ENCODE measurements around the gene PRRC2A. TPM values are rescaled to one million over a fixed set of nuclear protein-coding genes. Genes with fewer than 3 reads are reported as not detected.

PRRC2A gene
- total and polyA plus RNA-seq, 10 donors, result 84.1 to 198 (median 155) TPM

DNA sequence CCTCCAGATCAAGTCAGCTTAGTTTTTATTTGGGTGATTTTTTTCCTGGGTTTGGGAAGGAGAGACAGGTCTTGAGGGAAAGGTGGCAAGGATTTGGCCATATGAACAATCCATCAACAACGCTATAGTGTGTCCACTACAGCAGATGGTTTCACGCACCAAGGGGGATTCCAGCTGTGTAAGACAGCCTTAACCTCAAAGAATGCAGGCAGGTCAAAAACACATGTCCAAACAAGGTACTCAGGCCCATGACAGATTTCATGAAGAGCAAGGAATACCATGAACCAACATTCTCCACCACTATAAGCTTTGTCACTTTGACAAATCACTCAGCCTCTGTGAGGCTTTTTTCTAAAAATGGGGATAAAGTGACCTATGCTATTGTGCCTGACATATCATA is 3.5 kb upstream of the PRRC2A start:
- TF ChIP-seq POLR2AphosphoS5 (IDR thresholded peaks at IDR 0.05) (no peak), POLR2A (IDR thresholded peaks at IDR 0.05) (no peak)
- TF ChIP-seq, protein P1, sequence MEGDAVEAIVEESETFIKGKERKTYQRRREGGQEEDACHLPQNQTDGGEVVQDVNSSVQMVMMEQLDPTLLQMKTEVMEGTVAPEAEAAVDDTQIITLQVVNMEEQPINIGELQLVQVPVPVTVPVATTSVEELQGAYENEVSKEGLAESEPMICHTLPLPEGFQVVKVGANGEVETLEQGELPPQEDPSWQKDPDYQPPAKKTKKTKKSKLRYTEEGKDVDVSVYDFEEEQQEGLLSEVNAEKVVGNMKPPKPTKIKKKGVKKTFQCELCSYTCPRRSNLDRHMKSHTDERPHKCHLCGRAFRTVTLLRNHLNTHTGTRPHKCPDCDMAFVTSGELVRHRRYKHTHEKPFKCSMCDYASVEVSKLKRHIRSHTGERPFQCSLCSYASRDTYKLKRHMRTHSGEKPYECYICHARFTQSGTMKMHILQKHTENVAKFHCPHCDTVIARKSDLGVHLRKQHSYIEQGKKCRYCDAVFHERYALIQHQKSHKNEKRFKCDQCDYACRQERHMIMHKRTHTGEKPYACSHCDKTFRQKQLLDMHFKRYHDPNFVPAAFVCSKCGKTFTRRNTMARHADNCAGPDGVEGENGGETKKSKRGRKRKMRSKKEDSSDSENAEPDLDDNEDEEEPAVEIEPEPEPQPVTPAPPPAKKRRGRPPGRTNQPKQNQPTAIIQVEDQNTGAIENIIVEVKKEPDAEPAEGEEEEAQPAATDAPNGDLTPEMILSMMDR (IDR thresholded peaks at IDR 0.05 in 8 of 11, conservative IDR thresholded peaks at IDR 0.05 in 3 of 11), result no peak
- Histone ChIP-seq H3K4me1 (peaks cover 4 to 64% (median 42%) of the 10 kb centered on the region in 6 donors), H3K9me3 (no peaks in the 10 kb centered on the region), H3K27me3 (replicated peaks in 1 of 7) (no peaks in the 10 kb centered on the region), H3K36me3 (no peaks in the 10 kb centered on the region), H3K4me3 (peak overlapping the region in 2 of 8 donors; percentile 42 to 67), H3K27ac (peak overlapping the region in 3 of 8 donors; percentile 87 to 89 (median 88))
- WGBS, 5 donors, result 77 to 86% (median 80%) methylated on average over 2 of the region's 2 CpGs
- intact Hi-C loops (cut with DNase I; ENCODE audit: low total_unique reads), result no loop called here
- no peak for DNase-seq

DNA sequence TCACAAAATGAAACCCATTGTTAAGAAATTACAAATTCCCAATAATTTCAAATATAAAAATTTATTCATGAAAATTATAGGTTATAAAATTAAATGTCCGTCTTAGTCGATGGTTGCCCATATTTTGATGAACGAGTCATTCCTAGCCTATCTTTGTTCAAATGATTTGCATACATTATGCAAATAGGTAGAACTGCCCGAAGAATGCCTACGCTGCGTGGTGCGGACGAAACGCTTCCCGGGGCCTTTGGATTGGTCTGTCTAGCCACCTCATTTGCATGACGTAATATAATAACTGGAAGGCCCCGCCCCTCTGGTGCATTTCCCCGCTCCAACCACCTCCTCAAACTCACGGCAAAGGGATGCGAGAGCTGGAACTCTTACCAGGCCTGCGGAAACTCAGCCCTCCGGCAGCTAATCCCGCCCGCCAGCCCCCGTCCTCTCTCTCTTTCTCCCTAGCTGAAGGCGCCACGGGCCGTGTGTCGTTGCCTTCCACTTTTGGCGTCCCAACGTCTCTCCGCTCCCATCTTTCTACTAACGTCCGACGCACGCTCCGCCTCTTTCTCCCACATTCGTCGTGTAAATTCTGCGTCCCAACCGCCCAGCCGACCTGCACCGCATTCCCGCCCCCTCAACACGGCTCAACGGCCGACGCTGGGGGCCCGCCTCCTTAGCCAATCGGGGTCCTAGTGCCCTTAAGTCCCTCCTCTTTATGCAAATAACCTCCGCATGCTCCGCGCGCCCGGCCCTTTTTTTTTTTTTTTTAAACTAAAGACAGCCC is 520 bp upstream of the PRRC2A start:
- TF ChIP-seq POLR2AphosphoS5 (IDR thresholded peaks at IDR 0.05) (peak; percentile 95 to 96 (median 96)), POLR2A (IDR thresholded peaks at IDR 0.05) (peak in 2 of 3 donors; percentile 84 to 89)
- TF ChIP-seq, protein P1 (IDR thresholded peaks at IDR 0.05 in 8 of 11, conservative IDR thresholded peaks at IDR 0.05 in 3 of 11), result peak in 3 of 11 experiments; percentile 12 to 21 (median 13)
- intact Hi-C loops (cut with DNase I; ENCODE audit: low total_unique reads), result no loop called here
- DNase-seq, result peak; percentile 99
- 0 to 1% (median 1%) methylated on average over 50 of the region's 50 CpGs for WGBS, 5 donors
- Histone ChIP-seq H3K27ac (peak overlapping the region; percentile 97 to 100 (median 98)), H3K36me3 (peaks cover under 1 to 29% (median 18%) of the 10 kb centered on the region in 6 donors), H3K4me1 (peaks cover 14 to 63% (median 42%) of the 10 kb centered on the region in 6 donors), H3K27me3 (replicated peaks in 1 of 7) (no peaks in the 10 kb centered on the region), H3K9me3 (no peaks in the 10 kb centered on the region), H3K4me3 (peak overlapping the region; percentile 44 to 89 (median 76))

DNA sequence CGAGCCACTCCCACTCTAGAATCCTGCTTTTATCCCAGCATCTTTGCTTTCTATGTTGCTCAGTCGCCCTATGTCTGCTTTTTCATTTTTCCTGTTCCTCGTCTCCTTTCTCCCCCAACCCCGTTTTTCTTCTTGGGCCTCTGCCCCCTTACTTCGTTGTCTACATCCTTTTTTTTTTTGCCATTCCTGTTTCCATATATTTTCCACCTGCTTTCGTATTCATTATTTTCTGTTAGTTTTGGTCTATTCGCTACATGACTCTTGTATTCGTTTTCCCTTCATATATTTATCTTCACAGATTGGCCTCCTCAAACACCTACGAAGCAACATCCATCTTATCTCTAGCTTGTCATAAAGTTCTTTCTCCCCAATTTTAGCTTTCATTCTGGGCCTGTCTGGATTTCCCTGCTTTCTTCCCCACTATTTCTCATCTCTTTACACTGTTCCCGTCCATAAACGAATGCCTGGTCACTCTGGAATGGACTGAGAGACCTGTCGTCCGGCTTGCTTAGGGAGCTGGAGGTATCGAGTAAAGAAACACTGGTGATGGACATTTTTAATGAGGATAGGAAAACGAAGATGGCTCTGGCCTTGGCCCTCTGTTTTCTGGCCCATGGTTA is 915 bp downstream of the PRRC2A start:
- H3K4me1 ChIP-seq, result peaks cover 14 to 48% (median 30%) of the 10 kb centered on the region in 6 donors
- intact Hi-C loops (cut with DNase I; ENCODE audit: low total_unique reads), result no loop called here

More for the DNA sequence above, 915 bp downstream of the PRRC2A start:
- Histone ChIP-seq H3K9me3 (no peaks in the 10 kb centered on the region), H3K27ac (peak overlapping the region; percentile 97 to 100 (median 98)), H3K36me3 (peaks cover 7 to 44% (median 32%) of the 10 kb centered on the region in 6 donors), H3K27me3 (replicated peaks in 1 of 7) (no peaks in the 10 kb centered on the region), H3K4me3 (peak overlapping the region; percentile 57 to 89 (median 76))
- TF ChIP-seq POLR2AphosphoS5 (IDR thresholded peaks at IDR 0.05) (no peak), POLR2A (IDR thresholded peaks at IDR 0.05) (no peak)
- TF ChIP-seq, protein P1 (IDR thresholded peaks at IDR 0.05 in 8 of 11, conservative IDR thresholded peaks at IDR 0.05 in 3 of 11), result no peak
- no peak for DNase-seq
- 13 to 25% (median 18%) methylated on average over 15 of the region's 15 CpGs for WGBS, 5 donors
